RCC 7860 (cell line): ENCODE results near the gene JAKMIP3.

Experiments used
- DNase-seq: peaks from one replicate; pipeline ENCODE4 v3.0.0-alpha.2; 2015; ENCODE audit warnings: low spot score
- FAIRE-seq: peaks from 2 replicates; lab custom pipeline; 2012; peaks lifted over from hg19 to GRCh38; lab: Jason Lieb, UNC

Gene JAKMIP3

GRCh38 chr10:132097609-132098377 is 32.0 kb downstream of the JAKMIP3 start:
- no peak for FAIRE-seq
- DNase-seq: no peak

DNA sequence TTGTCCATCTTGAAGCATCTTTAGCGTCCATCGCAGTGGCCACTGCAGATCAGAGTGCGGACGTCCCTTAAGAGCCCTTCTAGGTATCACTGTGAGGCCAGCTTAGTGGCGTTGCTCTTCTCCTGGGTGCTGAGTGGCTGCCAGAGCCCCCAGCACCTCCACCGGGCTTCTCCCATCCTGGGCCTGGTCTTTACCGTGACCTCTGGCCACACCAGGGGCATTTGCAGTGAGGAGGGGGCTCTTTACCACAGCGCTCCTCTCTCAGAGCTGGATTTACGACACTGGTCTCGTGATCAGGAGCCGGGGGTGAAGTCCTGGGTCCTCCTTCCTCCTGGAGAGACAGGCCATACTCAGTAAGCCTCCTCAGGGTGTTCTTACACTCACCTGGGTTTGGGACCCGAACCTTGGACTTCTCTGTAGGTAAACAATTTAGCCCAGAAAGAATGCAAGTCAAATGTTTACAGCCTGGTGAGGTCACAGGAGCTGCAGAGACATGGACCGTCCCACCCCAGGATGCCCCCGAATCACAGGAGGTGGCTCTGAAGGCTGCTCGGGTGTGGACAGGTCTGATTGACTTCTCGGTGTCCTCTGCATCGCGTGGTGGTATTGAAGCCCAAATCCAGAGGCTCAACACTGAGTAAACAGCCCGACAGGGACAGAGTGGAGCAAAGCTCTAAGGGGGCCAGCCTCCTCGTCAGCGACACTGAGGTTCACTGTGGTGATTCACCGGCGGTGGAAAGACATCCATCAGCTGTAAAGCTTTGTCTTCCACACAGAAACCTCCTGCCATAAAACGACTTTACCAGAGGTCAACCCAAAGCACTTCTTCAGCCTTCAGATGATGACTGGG is 33.0 kb downstream of the JAKMIP3 start:
- FAIRE-seq: no peak
- no peak for DNase-seq

DNA sequence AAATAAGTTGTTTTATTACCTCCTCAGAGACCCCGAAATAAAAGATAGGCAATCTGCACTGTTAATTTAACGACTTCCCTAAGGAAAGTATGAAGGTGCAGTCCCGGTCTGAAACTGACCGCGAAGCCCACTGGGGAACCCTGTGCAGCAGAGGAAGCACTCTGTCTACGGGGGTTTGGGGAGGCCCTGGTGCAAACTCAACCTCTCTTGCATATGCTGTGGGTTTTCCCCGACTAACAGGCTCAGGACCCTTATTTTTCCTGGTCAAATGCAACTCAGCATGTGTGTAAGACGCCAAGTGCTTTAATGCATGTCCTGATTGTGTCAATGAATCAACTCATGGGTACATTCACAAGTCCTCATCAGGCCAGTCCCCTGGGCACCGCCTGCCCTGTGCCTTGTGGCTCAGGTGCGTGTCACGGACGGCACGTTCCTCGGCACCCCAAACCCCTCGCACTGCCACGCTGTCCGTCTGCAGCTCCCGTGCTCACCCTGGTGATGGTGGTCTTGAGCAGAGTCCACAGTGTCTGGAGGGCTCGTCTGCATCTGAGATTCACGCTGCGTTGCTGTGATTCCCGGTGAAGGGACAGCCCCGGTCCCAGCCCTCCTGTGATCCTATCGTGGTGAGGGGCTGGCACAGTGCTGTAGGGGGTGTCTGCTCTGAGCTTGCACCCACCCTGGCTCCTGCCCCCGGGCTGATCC is 33.8 kb downstream of the JAKMIP3 start:
- DNase-seq (no peak), FAIRE-seq (no peak)

DNA sequence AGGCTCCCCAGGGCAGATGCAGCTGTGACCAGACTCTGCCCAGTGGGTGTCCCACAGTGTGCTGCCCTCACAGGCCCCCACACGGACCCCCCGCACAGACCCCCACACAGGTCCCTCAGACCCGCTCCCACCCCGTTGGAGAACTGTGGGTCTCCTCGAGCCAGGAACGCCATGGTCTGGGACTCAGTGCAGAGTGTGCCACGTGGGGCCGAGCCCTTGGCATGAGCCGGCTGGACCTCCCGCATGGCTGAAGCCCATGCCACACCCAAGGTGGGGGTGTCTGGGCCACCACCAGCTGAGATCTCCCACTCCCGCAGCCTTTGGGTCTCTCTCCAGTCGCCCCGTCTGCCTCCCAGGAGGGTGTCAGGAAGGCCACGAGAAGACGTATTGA is 34.3 kb downstream of the JAKMIP3 start:
- FAIRE-seq (no peak), DNase-seq (no peak)

- DNase-seq (no peak), FAIRE-seq (no peak)
Observed at GRCh38 chr10:132100556-132101349, 35.0 kb downstream of the JAKMIP3 start.

GRCh38 chr10:132101529-132101928 is 35.8 kb downstream of the JAKMIP3 start:
- no peak for FAIRE-seq
- DNase-seq: no peak

GRCh38 chr10:132102071-132102716 is 36.4 kb downstream of the JAKMIP3 start:
- DNase-seq (no peak), FAIRE-seq (no peak)

- DNase-seq (no peak), FAIRE-seq (no peak)
Observed at GRCh38 chr10:132102717-132103110, 37.0 kb downstream of the JAKMIP3 start.

GRCh38 chr10:132103116-132103910 is 37.6 kb downstream of the JAKMIP3 start:
- no peak for DNase-seq
- no peak for FAIRE-seq

- no peak for DNase-seq
- FAIRE-seq: no peak
Observed at GRCh38 chr10:132104062-132104461, 38.3 kb downstream of the JAKMIP3 start.

DNA sequence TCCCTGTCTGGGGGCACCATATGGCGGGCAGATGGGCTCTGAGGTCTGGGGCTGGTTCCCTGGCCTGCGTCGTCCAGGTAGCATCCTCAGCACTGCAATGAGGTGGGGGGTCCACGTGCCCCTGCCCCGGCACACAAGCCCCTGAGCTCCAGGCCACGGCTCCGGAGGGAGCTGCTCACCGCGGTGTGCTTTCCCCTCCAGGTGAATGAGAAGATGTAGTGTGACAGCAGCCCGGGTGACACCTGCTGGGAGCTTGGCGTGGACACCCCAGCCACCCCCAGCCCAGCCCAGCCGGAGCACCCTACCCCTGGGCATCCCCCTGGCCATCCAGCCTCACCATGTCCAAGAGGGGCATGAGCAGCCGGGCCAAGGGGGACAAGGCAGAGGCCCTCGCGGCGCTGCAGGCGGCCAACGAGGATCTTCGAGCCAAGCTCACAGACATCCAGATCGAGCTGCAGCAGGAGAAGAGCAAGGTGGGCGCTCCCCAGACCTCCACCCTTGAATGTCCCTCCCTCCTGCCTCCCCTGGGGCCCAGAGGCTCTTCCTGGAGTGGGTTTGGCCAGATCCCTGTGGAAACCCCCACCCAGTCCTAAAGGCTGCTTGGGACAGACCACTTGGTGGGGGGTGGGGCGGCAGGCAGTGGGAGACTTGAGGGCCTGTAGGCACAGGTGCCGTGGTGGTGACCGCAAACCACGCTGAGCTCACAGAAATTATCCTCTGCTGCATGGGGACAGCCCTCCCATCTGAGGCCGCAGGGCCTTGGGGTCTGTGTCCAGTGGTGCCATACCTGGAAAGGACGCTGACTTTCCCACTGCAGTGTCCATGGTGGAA is 38.9 kb downstream of the JAKMIP3 start:
- no peak for FAIRE-seq
- DNase-seq: no peak

- no peak for DNase-seq
- no peak for FAIRE-seq
Observed at GRCh38 chr10:132105302-132105995, 39.7 kb downstream of the JAKMIP3 start.

GRCh38 chr10:132106431-132106830 is 40.7 kb downstream of the JAKMIP3 start:
- no peak for DNase-seq
- FAIRE-seq: no peak

GRCh38 chr10:132107186-132107948 is 41.6 kb downstream of the JAKMIP3 start:
- FAIRE-seq (no peak), DNase-seq (no peak)

GRCh38 chr10:132107949-132108877 is 42.5 kb downstream of the JAKMIP3 start:
- FAIRE-seq: no peak

More at GRCh38 chr10:132107949-132108877, 42.5 kb downstream of the JAKMIP3 start:
- DNase-seq: no peak
